GM19035 (cell line): ENCODE data around the gene E2F2.
A peak's percentile ranks its signal among the peaks of the same experiment; 100 is the strongest.

Source experiments
- ATAC-seq: cut with Tn5 transposase; IDR thresholded peaks from one replicate; pipeline ENCODE4 v1.9.1; 2021; ENCODE audit not compliant: unreplicated experiment

E2F2 gene

GRCh38 chr1:23563003-23563402 lies 32.0 kb upstream of the E2F2 start:
- no peak for ATAC-seq

- ATAC-seq = no peak
These were observed 31.3 kb upstream of the E2F2 start for GRCh38 chr1:23562137-23562876.

- ATAC-seq = no peak
These were observed 30.7 kb upstream of the E2F2 start for GRCh38 chr1:23561813-23562100.

DNA sequence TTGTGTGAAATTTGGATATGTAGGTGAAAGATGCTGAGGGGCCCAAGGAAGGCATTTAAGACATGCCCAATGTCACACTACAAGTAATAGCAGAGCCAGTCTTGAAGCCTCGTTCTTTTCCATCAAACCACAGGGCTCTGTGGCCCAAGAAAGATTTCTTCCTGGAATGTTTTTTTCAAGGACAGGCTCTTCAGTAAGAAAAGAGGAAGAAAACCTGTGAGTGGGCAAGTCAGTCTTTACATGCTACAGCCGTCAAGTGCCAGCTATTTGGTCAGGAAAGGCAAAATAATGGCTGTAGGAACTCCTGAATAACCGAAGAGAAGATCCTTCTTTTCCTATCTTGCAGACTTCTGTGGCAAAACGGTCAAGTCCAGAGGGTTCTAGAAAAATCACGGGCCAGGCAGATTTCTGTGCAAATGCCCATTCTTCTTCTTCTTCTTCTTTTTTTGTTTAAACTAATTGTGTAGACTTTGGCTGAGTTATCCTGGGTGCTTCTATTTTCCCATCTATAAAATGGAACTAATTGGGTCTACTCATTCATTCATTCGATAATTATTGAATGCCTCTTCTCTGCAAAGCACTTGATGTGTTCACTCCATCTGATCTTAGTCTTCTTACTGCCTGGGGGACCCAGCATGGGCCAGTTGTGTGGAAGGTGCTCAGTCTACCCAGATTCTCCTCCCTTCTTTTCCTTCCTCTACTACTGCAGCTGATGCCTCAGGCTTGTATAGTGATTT lies 30.2 kb upstream of the E2F2 start:
- no peak for ATAC-seq

- ATAC-seq = no peak
These were observed 29.1 kb upstream of the E2F2 start for GRCh38 chr1:23559985-23560741.

DNA sequence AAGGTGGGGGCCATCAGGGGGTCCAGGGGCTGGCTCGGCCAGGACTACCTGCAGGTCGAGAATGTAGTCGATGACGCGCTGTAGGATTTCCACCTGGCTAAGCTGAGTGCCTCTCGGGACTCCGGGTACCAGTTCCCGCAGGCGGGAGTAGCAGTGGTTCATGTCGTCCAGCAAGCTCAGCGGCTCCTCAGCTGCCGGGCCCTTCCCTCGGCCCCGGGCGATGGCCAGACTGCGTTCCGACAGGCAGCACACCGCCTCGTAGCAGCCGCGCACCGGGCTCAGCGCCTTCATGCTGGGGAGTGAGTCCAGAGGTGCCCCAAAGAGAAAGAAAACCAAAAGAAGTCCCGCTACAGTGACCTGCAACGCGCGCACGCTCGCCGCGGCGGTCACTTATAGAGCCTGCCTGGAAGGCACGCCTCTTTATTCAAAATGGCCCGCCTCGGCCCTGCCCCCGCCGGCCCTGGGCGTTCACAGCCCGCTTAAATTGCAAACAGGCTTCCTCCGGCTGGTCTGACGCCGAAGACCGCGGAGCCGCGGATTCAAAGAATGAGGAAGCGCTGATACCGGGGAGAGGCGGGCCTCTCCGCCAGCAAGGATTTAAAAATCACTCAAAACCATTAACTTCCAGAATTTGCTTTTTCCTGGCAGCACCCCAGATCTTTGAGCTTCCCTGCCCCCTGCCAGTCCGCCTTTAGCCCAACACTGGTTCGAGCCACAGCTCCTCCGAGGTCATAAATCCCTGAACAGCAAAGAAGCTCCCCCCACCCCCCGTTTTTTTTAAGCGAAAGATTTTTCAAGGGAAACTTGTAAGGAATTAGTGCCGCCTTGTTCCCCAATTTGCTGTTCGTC lies 28.3 kb upstream of the E2F2 start, which contains the start of gene ID3:
Gene ID3 (minus strand): TSS at position 366 of the 849 bp plus-strand sequence. CDS start 75 bp downstream, at position 291.
- peak; percentile 61 for ATAC-seq

- no peak for ATAC-seq
These were observed 27.8 kb upstream of the E2F2 start for GRCh38 chr1:23558872-23559135.

GRCh38 chr1:23558140-23558871 lies 27.3 kb upstream of the E2F2 start:
- no peak for ATAC-seq

- ATAC-seq = no peak
These were observed 26.6 kb upstream of the E2F2 start for GRCh38 chr1:23557471-23558124.

DNA sequence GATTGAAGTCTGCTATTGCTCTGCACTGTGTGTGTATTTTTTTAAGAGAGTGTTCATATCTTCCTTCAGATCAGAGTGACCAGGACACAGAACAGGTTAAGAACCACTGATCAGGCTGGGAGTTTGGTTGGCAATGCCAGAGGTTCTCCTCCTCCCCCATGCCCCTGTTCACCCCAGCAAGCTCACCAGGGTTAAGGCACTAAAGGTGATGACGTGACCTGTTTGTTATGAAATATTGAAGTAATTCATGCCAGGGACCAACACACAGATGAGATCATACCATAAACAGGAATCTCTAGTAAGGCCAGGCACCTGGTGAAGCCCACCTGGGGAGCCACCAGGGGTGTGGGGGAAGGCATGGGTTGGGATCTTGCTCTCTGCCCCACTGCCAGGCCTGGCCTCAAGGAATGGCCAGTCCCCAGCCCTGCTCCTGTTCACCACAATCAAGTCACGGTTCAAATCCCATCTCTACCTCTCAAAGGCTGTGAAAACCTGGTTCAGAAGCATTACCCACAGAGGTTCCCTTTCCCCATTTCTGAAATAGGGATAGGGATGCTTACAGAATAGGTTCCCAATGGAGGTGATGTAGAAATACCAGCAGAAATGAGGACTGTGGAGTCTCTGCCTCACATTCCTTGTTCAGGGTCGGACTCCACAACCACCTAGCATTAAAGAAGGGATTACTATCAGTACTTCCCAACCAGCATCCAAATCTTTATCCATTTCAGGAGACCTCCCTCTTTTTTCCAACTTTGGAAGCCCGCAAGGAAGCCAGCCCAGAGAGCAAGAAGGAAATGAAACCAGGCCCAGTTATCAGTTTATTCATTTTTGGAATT lies 25.8 kb upstream of the E2F2 start:
- ATAC-seq = no peak

- ATAC-seq = no peak
These were observed 25.1 kb upstream of the E2F2 start for GRCh38 chr1:23555986-23556634.

DNA sequence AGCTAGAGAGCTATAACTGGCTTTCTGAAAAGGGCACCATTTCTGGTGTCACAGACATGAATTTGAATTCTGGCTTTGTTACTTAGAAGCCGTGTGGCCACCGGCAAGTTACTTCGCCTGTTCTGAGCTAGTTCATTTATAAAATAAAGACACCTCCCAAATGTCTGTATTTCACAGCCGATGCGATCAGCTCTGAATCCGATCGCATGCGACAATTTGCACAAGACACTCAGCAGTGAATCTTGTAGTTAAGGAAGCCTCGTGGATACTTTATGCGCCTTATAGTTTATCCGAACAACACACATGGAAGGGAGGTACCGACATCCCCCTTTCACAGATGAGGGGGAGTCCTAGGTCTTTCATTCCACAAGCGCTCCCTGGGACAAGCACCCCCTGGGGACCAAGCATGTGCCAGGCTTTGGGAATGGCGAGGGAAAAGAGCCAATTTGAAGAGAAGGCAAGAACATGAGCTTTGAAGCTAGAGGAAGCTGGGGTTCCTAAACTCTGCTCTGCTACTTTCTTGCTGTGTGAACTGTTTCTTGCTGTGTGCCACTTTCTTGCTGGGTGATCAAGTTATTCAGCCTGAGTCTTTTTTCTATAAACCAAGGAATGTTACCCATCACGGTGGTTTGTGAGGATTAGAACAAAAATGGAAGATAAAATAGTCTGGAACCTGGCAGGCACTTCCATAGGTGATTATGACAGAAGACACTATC lies 24.4 kb upstream of the E2F2 start:
- ATAC-seq = no peak

DNA sequence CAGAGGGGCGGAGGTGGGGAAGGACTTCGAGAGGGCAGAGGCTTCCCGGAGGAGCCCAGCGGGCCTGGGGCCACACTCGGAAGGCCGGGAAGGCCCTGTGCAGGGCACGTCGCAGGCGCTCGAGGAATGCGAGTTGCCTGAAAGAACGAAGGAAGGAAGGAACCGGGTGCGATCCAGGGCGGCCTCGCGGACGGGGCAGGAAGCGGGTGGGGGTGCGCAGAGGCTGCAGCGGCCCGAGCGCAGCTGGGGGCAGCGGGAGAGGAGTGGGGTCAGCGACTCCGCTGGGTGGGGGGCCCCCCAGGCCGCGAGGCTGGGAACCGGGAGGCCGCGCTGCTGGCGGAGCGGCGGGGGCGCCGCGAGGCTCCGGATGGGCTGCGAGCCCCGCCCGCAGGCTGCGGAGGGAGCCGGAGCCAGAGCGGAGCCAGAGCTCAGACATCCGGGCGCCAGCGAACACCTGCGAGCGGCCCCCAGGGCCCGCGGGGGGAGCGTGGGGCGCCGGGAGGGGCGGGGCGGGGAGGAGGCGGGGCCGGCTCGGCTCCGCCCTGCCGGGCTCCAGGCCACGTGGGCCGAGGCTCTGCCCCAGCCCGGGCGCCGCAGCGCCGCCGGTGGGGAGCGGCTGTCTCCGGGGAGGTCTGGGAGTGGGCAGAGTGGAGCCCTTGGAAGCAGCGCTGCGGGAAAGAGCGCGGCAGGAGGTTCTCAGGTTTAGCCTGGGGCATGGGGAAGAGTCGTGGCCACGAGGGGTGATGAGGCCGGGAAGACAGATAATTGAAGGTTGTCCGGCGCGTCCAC lies 23.6 kb upstream of the E2F2 start:
- peak; percentile 55 for ATAC-seq

DNA sequence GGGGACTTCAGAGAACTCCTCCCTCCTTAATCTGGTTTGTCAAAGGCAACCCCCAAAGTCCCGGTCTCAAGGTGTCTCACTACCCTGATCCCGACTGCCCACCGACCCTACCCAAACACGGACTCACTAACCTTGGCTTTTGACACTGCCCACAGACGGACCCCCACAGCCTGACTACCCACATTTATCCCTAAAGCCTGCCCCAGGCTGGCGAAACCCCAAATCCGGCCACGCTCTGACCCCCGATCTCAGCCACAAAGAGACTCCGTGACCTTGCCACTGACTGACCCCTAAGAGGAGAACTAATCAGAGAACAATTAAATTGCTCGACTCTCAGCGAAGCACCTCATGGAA lies 23.1 kb upstream of the E2F2 start:
- ATAC-seq = no peak

- no peak for ATAC-seq
These were observed 22.4 kb upstream of the E2F2 start for GRCh38 chr1:23553231-23554126.

DNA sequence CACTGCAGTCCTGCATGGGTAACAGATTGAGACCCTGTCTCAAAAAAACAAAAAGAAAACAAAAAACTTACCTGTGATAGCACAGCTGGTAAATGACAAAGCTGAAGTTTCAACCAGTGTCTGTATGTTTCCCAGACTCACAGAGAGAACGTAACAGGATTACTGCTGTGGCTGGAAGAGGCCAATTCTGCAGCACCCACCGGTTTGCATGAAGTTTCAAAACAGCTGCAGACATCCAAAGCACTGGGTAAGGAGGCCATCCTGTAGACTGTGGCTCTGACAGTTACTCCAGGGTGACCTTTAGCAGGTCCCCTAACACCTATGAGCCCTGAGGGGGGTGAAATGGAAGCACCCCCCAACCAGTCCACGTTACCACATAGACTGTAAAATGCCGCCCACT lies 20.8 kb upstream of the E2F2 start:
- no peak for ATAC-seq
